Middle frontal gyrus (tissue), 1 donor: ENCODE data around the gene CHAD.

Experiments used
- DNase-seq: peaks from one replicate; pipeline ENCODE4 v3.0.0-alpha.2; 2015; ENCODE audit warnings: low spot score; ENCODE audit errors: extremely low spot score

Gene CHAD

DNA sequence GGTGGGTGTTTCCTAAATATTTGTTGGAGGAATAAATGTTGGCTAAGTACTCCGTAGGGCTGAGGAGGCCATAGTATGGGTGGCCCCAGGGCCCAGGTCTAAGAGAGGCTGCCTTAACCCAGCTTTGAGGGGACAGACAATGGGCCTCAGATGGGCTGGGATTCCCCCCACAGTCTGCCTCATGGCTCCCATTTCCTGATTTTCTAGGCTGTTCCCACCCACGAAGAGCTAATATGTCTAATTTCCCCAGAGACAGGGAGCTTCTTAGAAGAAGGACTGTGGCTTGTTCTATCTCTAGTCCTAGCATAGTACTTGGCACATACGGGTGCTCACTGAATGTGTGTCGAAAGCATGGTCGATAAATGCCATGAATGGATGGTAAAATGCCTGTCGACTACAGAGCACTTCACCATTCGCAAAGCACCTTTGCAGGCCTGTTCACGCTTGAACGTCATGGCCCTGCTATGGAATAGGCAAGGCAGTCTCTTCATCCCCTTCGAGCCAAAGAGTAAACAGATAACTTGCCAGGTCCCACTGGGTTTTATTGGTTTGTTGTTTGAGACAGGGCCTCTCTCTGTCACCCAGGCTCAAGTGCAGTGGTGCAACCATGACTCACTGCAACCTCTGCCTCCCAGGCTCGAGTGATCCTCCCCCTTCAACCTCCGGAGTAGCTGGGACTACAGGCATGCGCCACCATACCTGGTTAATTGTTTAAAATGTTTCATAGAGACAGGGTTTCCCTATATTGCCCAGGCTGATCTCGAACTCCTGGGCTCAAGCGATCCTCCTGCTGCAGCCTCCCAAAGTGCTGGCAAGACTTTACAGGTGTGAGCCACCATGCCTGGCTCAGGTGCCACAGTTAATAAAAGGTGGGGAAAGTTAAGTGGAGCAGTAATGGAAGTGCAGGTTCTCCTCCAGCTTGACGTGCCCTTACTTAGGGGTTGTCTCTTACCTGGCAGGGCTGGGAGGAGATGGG, 9.7 kb downstream of the CHAD start:
- no peak for DNase-seq

DNA sequence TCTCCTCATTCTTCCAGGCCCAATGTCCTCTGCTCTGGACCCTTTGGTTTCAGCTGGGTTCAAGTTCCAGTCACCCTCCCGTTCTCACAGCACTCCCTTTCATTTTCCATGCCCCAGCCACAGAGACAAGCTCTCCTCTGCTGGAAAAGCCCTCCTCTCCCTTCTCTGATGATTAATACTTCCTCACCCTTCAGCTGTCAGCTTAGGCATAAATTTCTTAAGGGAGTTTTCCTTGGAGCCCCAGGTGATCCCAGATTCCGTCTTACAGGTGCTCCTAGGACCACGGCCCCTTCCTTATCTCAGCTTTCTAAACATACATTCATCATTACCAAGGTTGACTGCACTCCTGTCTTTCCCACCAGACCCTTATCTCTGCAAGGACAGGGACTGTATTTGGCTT, 10.4 kb downstream of the CHAD start:
- no peak for DNase-seq

DNA sequence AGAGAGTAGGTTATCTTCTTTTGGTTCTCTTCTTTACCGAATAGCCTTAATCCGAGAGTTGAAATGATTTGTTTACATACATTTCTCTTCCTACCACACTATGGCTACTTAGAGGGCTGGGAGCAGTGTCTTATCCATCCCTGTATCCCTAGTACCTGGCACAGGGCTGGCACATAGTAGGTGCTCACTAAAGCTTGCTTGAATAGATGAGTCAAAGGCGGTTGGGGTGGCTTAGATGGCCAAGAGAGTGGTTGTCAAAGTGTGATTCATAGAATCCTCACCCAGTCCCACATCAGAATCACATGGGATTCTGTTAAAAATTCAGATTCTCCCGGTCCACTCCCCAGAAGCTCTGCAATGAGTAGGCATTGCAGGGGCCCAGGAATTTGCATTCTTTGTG, 11.1 kb downstream of the CHAD start:
- DNase-seq = no peak

DNA sequence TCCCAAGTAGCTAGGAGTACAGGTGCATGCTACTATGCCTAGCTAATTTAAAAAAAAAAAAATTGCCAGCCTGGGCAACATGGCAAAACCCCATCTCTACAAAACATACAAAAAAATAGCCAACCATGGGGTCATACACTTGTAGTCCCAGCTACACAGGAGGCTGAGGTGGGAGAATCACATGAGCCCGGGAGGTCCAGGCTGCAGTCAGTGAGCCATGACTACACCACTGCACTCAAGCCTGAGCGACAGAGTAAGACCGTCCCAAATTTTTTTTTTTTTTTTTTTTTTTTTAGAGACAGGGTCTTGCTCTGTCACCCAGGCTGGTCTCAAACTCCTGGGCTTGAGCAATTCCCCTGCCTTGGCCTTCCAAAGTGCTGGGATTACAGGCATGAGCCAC, 14.8 kb downstream of the CHAD start:
- no peak for DNase-seq

DNA sequence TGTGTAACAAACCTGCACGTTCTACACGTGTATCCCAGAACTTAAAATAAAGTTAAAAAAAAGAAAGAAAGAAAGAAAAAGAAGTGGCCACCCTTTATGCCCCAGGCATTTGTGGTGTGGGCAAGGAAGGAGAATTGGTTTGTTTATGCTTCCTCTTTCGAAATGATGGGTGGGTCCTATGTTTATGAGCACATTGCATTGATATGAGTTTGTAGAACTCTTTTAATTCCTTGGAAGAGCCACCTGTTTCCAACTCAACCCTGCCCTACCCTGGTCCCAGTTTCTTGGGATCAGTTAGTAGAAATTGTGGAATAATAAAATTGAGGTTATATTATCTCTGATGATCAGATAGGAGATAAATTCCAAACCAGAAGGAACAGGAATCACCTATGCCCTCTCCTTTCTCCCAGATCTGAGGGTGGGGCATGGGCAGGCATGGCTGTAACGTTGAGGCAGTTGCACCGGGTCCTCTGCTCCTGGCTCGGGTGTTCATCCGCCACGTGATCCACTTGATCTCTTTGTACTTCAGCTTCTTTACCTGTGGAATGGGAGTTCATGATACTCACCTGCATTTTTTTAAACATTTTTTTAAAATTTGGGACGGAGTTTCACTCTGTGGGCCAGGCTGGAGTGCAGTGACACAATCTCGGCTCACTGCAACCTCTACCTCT, 15.9 kb downstream of the CHAD start:
- DNase-seq = no peak

DNA sequence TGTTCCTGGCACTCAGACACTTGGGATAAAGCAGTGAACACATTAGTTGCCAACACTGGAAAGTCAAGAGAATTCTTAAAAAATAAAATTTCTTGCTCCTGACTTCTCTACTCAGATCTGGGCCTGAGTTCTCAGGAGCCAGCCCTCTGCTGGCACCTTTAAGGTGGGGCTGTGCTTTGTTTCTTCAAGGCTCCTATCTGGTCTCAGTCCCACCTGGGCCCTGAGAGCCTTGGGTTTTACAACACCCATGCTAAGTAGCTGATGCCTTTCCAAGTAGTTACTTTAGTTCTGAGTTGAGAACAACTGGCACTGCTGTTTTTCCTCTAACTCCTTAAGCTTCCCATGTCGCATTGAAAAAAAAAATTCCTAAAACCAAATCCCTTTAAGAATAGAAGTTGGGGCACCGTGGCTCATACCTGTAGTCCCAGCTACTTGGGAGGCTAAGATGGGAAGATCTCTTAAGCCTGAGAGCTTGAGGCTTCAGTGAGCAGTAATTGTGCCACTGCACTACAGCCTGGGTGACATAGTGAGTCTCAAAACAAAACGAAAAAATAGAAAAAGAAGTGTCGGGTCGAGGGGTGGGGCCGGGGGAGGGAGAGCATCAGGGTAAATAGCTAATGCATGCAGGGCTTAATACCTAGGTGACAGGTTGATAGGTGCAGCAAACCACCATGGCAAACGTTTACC, 16.6 kb downstream of the CHAD start:
- DNase-seq = no peak

DNA sequence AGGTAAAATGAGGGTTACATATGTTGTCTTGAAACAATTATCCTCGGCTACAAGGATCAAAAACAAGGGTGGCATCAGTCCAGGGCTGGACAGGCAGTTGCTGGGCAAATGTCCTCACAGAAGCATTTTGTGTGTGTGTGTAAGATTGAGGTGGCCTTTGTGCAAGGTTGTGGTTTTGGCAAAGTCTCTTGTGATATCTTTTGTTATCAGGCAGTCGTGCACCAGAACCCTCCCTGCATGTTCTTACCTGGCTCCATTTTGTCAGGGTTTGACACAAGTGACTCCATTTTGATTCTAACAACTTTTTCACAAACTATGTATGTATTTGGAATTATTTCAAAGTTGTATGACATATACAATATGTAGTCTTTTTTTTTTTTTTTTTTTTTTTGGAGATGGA, 20.0 kb downstream of the CHAD start:
- DNase-seq = no peak

DNA sequence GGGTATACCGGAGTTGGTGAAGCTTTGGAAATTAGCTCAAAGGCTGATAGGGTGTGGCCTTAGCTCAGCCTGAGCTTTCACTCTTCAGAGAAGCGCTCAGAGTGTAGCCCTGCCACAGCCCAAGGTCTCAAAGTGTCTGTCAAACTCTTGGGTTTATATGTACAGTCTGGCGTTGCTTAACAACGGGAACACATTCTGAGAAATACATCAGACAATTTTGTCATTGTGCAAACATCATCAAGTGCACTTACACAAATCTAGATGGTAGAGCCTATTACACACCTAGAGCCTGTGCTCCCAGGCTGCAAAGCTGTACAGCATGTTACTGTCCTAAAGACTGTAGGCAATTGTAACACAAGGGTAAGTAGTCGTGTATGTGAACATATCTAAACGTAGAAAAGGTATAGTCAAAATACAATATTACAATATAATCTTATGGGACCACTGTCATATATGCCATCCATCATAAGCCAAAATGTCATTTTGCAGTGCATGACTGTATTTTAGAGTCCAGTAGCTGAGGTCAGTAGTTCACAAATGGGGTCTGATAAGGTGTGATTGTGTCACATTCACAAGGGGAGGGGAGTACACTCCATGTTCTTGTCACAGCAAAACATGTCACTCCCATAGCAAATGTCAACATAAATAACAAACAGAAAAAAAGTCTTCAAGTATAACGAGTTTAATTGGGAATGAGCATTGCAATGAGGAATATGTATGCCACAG, 20.6 kb downstream of the CHAD start:
- no peak for DNase-seq

DNA sequence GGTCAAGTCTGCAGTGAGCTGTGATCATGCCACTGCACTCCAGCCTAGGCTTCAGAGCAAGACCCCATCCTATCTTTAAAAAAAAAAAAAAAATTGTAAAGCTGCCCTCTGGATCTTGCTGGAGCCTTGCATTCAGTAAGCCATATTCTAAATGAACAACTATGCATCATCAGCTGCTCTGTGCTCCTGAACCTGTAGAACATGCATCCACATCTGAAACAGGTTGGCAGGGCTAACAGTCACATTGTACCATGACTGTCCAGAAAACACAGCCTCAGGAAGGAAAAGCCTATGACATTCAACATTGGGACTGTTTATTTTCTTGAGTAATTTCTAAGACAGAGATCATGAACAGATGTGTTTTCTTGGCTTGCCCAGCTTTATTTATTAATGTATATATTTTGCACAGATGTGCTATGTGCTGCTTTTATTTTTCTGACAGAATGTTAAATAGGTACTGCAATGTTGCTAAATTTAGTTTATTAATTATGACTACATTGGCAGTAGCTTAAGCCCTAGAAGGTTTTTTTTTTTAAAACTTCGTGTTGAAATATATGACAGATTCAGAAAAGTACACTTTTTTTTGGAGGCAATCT, 22.9 kb downstream of the CHAD start:
- no peak for DNase-seq

DNA sequence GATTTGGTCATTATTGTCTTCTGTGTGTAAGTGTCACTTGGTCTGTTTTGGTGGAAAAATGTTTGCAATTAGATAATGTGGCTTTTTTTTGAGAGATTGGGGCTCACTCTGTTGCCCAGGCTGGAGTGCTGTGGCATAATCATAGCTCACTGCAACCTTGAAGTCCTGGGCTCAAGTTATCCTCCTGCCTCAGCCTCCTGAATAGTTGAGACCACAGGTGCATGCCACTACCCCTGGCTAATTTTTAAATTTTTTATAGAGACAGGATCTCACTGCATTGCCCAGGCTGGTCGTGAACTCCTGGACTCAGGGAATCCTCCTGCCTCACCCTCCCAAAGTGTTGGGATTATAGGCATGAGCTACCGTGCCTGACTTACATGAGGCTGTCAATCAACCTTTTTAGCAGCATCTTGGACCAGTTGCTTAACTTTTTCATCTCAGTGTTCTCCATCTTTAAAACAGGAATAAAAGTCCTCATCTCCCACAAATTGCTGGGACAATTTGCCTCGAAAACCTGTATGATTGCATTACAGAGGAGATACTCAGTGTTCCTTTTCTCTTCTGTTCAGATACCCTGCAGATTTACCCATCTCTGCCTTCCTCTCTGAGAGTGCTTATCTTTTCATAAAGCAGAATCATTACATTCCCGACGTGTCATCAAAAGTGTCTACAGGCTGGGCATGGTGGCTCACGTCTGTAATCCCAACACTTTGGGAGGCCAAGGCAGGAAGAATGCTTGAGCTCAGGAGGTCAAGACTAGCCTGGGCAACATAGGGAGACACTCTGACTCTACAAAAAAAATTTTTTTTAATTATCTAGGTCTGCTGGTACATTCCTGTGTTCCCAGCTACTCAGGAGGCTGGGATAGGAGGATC, 23.6 kb downstream of the CHAD start:
- no peak for DNase-seq

DNA sequence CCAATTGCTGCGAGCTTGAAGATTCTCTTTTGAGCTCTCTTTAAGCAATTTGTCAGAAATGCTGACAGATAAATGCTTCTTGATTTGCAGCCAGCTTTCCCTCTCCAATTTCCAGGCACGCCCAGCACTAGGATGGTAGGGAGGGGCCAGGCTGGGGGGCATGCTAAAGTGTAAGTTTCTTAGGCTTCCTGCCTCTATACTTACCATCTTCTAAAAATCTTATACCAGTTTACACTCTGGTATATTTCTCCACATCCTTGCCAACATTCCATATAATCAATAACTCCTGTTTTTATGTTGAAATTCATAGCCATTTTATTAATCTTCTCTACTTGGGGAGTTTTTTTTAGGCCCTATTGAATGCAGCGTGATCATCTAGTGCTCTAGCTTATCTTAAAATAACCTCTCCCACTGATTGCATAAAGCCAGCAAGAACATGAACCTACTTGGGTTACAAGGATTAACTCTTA, 25.1 kb downstream of the CHAD start:
- no peak for DNase-seq

DNA sequence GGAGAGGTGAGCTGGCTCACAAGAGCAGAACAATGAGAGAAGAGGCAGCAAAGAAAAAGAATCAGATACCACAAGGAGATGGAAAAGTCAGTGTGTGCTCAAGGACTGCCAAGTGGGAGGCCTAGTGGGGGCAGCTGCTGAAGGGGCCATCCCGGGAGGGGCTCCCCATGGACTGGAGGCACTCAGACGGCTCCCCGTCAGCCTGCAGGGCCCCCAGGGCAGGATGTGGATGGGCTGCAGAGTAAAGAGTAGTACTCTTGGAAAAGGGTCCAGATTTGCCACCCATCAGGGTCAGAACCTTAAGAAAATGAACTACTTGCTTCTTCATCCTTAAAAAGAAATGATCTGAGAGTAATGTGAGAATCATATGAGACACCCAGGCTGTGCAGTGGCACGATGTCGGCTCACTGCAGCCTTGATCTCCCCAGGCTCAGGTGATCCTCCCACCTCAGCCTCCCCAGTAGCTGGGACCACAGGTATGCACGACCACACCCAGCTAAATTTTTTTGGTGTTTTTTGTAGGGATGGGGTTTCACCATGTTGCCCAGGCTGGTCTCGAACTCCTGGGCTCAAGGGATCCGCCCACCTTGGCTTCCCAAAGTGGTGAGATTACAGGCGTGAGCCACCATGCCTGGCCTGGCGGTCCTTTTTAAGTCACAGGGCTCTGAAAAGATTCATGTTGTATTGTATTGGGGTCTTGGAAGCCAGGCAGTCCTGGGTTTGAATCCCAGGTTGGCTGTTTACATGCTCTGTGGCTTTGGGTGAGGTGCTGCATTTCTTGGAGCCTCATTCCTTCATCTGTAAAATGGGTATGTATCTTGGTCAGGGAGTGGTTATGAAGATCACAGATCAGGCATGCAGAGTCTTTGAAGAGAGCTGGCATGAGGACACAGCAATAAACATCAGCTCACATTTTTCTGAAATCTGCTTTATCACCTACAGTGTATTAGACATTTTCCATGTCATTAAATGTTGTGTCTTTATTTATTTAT, 27.5 kb downstream of the CHAD start:
- no peak for DNase-seq

DNA sequence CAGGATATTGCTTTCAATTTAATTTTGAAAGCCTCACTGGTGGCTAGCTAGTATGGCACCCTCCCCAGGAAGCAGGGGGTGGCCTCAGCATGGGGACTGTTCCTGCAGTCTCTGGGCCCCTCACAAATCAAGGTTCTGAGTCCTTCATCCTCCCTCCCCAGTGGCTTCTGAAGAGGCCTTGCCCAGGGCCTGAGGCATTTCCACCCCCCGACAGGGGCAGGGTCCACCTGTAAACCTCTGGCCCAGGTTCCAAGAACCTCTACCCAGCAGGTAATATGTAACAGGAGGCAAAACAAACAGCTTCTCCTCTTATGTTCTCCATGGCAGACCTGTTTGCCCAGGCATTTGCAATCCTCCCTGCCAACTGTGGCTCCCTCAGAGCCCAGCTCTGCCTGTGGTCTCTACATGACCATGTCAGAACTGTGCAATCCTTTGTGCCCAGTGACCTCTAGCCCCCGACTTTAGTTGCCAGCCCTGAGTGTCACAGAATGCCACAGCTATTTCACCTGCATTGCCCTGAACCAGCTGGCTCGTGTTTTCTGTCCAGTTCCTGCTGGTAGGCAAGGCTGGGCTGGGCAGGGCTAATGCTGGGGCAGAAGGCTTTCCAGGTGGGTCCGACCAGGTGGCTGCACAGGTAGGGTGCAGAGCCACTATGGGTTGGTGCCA, 28.4 kb downstream of the CHAD start:
- DNase-seq = no peak

DNA sequence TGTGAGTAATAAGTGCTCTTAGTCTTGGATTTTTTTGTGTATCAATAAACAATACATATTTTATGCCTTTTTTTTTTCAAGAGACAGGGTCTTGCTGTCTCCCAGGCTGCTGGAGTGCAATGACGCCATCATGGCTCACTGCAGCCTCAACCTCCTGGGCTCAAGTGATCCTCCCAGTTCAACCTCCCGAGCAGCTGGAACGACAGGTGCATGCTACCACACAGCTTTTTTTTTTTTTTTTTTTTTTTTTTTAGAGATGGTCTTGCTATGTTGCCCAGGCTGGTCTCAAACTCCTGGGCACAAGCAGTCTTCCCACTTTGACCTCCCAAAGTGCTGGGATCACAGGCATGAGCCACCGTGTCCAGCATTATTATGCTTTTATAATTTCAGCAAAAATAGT, 29.7 kb downstream of the CHAD start:
- no peak for DNase-seq

DNA sequence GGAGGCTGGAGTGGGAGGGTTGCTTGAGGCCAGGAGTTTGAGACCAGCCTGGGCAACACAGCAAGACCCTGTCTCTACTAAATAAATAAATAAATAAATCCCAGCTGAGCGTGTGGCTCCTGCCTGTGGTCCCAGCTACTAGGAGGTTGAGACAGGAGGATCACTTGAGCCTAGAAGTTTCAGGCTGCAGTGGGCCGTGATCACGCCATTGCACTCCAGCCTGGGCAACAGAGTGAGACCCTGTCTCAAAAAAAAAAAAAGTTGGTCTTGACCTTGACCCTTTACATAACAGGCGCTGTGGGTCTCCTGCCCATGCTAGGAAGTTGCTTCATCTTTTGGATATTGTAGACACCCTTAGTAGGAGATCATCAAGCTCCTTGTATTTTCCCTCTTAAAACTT, 31.3 kb downstream of the CHAD start:
- DNase-seq = no peak

DNA sequence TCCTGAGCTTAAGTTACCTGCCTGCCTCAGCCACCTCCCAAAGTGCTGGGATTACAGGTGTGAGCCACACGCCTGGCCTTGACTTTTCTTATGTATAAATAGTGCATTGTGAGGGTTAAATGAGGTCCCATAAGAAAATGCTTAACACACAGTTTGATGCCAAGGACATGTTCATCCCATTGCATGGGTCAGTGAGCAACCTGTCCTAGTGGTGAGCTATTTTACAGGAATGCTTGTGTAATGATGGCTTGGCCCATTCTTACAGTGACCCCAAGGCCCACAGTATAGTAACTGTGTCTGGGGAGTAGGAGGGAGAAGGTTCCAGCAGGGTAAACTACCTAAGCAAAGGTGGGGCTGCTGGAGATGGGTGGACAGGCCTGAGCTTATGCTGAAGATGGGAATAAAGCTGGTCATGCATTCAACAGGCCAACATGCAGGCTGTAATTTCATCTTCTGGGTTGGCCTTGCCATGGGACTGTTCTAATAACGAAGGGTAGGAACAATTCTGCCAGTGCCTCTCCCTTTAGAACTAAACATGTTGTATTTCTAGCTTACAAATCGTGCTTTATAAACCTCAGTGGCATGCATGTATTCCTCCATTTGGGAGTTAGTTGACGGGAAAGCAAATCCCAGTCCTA, 36.4 kb downstream of the CHAD start:
- DNase-seq = no peak

DNA sequence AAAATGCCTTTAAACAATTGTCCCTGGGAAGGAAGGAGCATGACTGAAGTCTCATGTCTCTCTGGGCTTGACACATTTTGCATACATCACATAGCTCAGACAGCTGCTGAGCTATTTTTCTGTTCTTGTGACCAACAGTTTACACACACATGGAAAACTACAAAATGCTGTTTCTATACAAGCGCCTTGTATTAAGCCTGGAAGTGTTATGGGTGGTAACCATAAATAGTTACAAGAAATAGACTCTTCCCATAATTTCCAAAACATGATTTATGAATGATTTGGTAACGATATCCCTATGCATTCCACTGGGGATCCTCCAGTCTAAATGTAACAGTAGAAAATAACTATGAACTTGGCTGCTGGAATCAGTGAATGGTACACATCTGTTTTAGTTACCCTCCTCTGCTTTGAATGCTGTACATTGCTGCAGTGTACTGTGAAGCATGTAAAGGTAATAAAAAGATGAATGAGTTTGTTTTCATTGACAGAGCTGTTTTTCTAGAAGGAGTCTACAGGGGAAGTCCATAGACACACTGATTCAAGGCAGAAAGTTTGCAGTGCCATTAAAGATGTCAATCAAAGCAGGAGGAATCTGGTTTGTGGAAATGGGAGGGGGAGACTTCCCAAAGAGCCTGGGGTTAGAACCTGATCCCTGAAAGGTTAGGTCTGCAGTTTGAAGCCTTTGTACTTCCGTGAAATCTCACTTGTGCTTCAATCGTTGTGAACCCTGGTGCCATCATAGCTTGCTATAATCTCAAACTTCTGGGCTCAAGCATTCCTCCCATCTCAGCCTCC, 37.7 kb downstream of the CHAD start:
- no peak for DNase-seq
